ENCODE results near the gene LNP1. TPM values are rescaled to one million over a fixed set of nuclear protein-coding genes. Genes with fewer than 3 reads are reported as not detected.

LNP1 gene
- total RNA-seq, 1 experiment from 2014 or later: 3.3 TPM

DNA sequence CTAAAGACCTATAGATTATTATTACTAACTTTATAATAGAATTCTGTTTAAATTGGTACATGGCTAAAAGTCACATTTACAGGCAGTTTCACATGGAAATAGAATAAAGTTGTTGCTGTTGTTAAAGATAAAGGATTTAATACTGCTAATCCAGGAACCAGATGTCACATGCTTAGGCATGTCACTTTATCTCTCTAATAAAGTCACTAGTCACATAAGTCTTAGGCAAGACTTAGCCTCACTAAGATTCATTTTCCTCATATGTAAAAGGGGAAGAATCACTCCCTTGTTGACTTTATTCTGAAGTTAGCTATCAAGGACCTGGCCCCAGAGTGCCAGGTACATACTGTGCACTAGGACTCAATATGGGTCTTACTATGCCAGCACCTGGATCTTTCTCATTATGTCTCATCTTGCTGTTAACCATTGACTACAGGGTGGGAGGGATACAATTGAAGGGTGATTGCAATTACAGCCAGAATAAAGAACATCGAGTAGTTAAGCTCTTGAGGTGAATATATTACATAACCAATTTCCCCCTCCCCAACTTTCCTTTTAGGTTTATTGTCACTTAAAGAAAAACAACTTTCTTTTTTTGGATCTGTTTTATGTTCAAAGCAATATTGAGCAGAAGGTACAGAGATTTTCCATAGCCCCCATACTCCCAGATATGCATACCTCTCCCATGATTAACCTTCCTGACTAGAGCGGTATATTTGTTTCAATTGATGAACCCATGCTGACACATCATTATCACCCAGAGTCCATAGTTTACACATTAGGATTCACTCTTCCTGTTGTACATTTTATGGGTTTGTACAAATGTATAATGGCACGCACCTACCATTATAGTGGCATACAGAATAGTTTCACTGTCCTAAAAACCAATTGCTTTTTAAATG is 36.6 kb downstream of the LNP1 start:
- ChIA-PET POLR2A (interaction anchor here (1.0 kb wide), 1 partner anchor 37 kb away, joined by 3 read pairs; the partner anchor contains the start of genes LNP1 and TOMM70), CTCF (no interaction called here)
- Mint-ChIP-seq H3K4me1 (ENCODE audit: low read depth, unreplicated experiment) (peaks cover 5% of the 10 kb centered on the region), H3K27ac (ENCODE audit: unreplicated experiment) (no peak overlapping the region), H3K36me3 (ENCODE audit: insufficient read depth, unreplicated experiment) (no peaks in the 10 kb centered on the region), H3K4me3 (ENCODE audit: unreplicated experiment) (no peak overlapping the region), H3K27me3 (ENCODE audit: insufficient read depth, unreplicated experiment) (no peaks in the 10 kb centered on the region), H3K9me3 (ENCODE audit: unreplicated experiment) (no peaks in the 10 kb centered on the region)
- DNase-seq: no peak
- Histone ChIP-seq H3K36me3 (ENCODE audit: control insufficient read depth, insufficient read depth, low read length) (no peaks in the 10 kb centered on the region), H3K4me1 (no peaks in the 10 kb centered on the region), H3K9me3 (0 out of 2 replicates have a peak, but pooled peaks cover 3% of the 10 kb centered on the region), H3K4me3 (ENCODE audit: low read depth, low read length) (no peak overlapping the region), H3K27me3 (replicated peaks; ENCODE audit: control insufficient read depth, insufficient read depth, low read length) (no peaks in the 10 kb centered on the region)
- BruUV-seq (replicated peaks): no TSS peak
- intact Hi-C loops (cut with micrococcal nuclease; ENCODE audit: unreplicated experiment): no loop called here
- TF ChIP-seq CTCF (IDR thresholded peaks at IDR 0.05; ENCODE audit: insufficient read depth in 1 of 2, low read depth in 1 of 2, low read length in 1 of 2, severe bottlenecking in 1 of 2, unreplicated experiment in 1 of 2): no peak

GRCh38 chr3:100438623-100438974 is 37.3 kb downstream of the LNP1 start:
- DNase-seq: no peak
- no peaks in the 10 kb centered on the region for H3K4me1 ChIP-seq
- peaks cover 5% of the 10 kb centered on the region for H3K4me1 Mint-ChIP-seq (ENCODE audit: low read depth, unreplicated experiment)
- TF ChIP-seq CTCF (IDR thresholded peaks at IDR 0.05; ENCODE audit: insufficient read depth in 1 of 2, low read depth in 1 of 2, low read length in 1 of 2, severe bottlenecking in 1 of 2, unreplicated experiment in 1 of 2): no peak
- no peaks in the 10 kb centered on the region for H3K27me3 Mint-ChIP-seq (ENCODE audit: insufficient read depth, unreplicated experiment)
- BruUV-seq (replicated peaks): no TSS peak
- intact Hi-C loops (cut with micrococcal nuclease; ENCODE audit: unreplicated experiment): no loop called here
- no peaks in the 10 kb centered on the region for H3K36me3 ChIP-seq (ENCODE audit: control insufficient read depth, insufficient read depth, low read length)
- 0 out of 2 replicates have a peak, but pooled peaks cover 3% of the 10 kb centered on the region for H3K9me3 ChIP-seq
- no peak overlapping the region for H3K27ac Mint-ChIP-seq (ENCODE audit: unreplicated experiment)
- H3K4me3 ChIP-seq (ENCODE audit: low read depth, low read length): no peak overlapping the region
- POLR2A ChIA-PET: no interaction called here
- H3K4me3 Mint-ChIP-seq (ENCODE audit: unreplicated experiment): no peak overlapping the region
- no peaks in the 10 kb centered on the region for H3K9me3 Mint-ChIP-seq (ENCODE audit: unreplicated experiment)
- no peaks in the 10 kb centered on the region for H3K36me3 Mint-ChIP-seq (ENCODE audit: insufficient read depth, unreplicated experiment)
- no peaks in the 10 kb centered on the region for H3K27me3 ChIP-seq (replicated peaks; ENCODE audit: control insufficient read depth, insufficient read depth, low read length)
- CTCF ChIA-PET: no interaction called here

DNA sequence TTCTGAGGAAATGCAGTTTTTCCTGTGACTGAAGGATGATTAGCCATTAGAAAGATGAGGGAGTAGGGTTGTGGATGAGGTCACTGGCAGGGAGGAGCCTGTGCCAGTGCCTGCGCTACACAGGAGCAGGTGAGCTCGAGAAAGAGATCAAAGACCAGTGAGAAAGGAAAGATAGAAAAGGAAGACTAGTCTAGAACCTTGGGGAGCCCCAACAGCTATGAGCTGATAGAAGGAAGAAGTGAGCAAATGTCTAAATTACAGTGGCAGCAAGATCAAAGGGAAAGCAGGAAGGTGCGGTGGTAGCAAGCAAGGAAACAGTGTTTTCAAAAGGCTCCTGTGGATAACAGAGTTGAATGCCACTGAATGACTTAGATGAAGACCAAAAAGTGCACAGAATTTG is 39.6 kb downstream of the LNP1 start:
- H3K9me3 ChIP-seq: no peaks in the 10 kb centered on the region; the same call in 1 of the 2 replicates
- no peaks in the 10 kb centered on the region for H3K36me3 ChIP-seq (ENCODE audit: control insufficient read depth, insufficient read depth, low read length)
- Mint-ChIP-seq H3K9me3 (ENCODE audit: unreplicated experiment) (no peaks in the 10 kb centered on the region), H3K27me3 (ENCODE audit: insufficient read depth, unreplicated experiment) (no peaks in the 10 kb centered on the region), H3K36me3 (ENCODE audit: insufficient read depth, unreplicated experiment) (no peaks in the 10 kb centered on the region), H3K27ac (ENCODE audit: unreplicated experiment) (no peak overlapping the region), H3K4me1 (ENCODE audit: low read depth, unreplicated experiment) (peaks cover 5% of the 10 kb centered on the region), H3K4me3 (ENCODE audit: unreplicated experiment) (no peak overlapping the region)
- ChIA-PET CTCF (no interaction called here), POLR2A (no interaction called here)
- no peak for TF ChIP-seq CTCF (IDR thresholded peaks at IDR 0.05; ENCODE audit: insufficient read depth in 1 of 2, low read depth in 1 of 2, low read length in 1 of 2, severe bottlenecking in 1 of 2, unreplicated experiment in 1 of 2)
- no TSS peak for BruUV-seq (replicated peaks)
- no peaks in the 10 kb centered on the region for H3K4me1 ChIP-seq
- no peak for DNase-seq
- no peaks in the 10 kb centered on the region for H3K27me3 ChIP-seq (replicated peaks; ENCODE audit: control insufficient read depth, insufficient read depth, low read length)
- intact Hi-C loops (cut with micrococcal nuclease; ENCODE audit: unreplicated experiment): no loop called here
- H3K4me3 ChIP-seq (ENCODE audit: low read depth, low read length): no peak overlapping the region

All from Caco-2 (cell line).